ENCODE measurements around the gene TECPR2.

Gene TECPR2

GRCh38 chr14:102362545-102363181 lies at the start of gene TECPR2, which contains the start of gene CINP:
Gene TECPR2, plus strand, starts transcription at chr14:102362941. Its CDS starts 13,781 bp downstream, at chr14:102376722.
Gene CINP, minus strand, starts transcription at chr14:102362890. Its CDS starts 39 bp downstream, at chr14:102362851.
- H3K27ac ChIP-seq: peak within 1 kb of the TSS; percentile 98

DNA sequence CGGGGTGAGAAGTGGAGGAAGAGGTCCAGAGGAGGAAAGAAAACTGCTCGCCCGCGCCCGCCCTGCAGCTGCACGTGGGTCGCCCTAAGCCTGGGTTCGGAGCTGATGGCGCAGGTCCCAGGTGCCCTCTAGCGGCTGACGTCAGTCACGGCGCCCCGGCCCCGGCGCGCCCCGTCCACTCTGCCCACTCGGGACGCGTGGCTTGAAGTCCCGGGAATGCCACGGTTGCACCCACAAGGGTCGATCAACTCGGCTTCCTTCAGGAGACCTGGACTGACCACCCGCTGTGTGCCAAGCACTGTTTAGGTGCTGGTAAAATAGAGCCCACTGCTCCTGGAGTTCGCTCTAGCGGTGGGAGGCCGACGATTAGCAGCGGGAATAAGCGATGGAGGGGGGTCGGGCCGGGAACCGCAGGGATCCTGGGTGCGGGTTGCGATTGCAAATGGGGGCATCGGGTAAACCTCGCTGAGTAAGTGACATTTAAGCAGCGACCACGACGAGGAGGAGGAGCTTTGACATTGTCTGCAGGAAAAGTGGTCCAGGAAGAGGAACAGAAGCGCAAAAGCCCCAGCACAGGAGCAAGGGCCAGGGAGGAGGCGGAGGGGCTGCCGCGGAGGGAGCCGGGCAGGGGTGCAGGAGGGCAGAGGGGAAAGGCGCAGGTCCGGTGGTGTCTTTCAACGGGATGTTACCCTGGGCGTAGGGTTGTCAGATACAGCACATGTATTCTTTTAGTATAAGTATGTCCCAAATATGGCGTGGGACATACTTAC lies 48.3 kb upstream of the TECPR2 start:
- peak overlapping the region; percentile 69 to 76 for H3K4me3 ChIP-seq (ENCODE audit: low read depth in 1 of 2, low read length in 1 of 2)
- no peaks in the 10 kb centered on the region for H3K36me3 ChIP-seq
- H3K9me3 ChIP-seq: no peaks in the 10 kb centered on the region
- peak overlapping the region; percentile 24 for H3K27ac ChIP-seq
- peaks cover 43 to 45% of the 10 kb centered on the region in 2 experiments for H3K4me1 ChIP-seq (ENCODE audit: control insufficient read depth in 1 of 2, insufficient read depth in 1 of 2, low read depth in 1 of 2, low read length in 1 of 2)
- H3K27me3 ChIP-seq: no peaks in the 10 kb centered on the region
- TF ChIP-seq, protein P1, sequence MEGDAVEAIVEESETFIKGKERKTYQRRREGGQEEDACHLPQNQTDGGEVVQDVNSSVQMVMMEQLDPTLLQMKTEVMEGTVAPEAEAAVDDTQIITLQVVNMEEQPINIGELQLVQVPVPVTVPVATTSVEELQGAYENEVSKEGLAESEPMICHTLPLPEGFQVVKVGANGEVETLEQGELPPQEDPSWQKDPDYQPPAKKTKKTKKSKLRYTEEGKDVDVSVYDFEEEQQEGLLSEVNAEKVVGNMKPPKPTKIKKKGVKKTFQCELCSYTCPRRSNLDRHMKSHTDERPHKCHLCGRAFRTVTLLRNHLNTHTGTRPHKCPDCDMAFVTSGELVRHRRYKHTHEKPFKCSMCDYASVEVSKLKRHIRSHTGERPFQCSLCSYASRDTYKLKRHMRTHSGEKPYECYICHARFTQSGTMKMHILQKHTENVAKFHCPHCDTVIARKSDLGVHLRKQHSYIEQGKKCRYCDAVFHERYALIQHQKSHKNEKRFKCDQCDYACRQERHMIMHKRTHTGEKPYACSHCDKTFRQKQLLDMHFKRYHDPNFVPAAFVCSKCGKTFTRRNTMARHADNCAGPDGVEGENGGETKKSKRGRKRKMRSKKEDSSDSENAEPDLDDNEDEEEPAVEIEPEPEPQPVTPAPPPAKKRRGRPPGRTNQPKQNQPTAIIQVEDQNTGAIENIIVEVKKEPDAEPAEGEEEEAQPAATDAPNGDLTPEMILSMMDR (IDR thresholded peaks at IDR 0.05): peak; percentile 98

More at GRCh38 chr14:102362545-102363181, at the start of gene TECPR2, which contains the start of gene CINP:
- peaks cover 17% of the 10 kb centered on the region for H3K36me3 ChIP-seq
- no peaks in the 10 kb centered on the region for H3K9me3 ChIP-seq
- TF ChIP-seq, protein P1 (IDR thresholded peaks at IDR 0.05): peak; percentile 37
- peaks cover 44 to 50% of the 10 kb centered on the region in 2 experiments for H3K4me1 ChIP-seq (ENCODE audit: control insufficient read depth in 1 of 2, insufficient read depth in 1 of 2, low read depth in 1 of 2, low read length in 1 of 2)
- H3K27me3 ChIP-seq: no peaks in the 10 kb centered on the region
- H3K4me3 ChIP-seq (ENCODE audit: low read depth in 1 of 2, low read length in 1 of 2): peak within 1 kb of the TSS; percentile 78 to 90

DNA sequence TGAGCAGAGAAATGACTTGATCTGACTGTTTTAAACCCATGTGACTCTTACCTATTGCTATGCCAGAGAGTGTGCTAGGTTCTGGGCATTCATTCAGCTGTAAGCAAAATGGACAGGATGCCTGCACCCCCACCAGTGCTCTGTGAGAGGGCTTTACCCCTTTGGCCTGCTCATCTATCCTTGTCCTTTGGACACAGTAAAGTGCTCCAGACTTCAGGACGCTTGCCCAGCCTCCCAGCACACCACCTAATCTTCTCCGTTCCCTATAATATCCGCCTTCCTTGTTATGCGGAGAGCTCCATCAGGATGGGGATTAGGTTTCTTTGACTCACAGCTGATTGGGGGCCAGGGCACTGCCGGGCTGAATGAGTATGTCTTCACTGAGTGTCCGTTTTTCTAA lies 47.6 kb upstream of the TECPR2 start:
- Histone ChIP-seq H3K9me3 (no peaks in the 10 kb centered on the region), H3K27ac (no peak overlapping the region), H3K4me1 (ENCODE audit: control insufficient read depth in 1 of 2, insufficient read depth in 1 of 2, low read depth in 1 of 2, low read length in 1 of 2) (peaks cover 45 to 47% of the 10 kb centered on the region in 2 experiments), H3K27me3 (no peaks in the 10 kb centered on the region), H3K4me3 (ENCODE audit: low read depth in 1 of 2, low read length in 1 of 2) (no peak overlapping the region), H3K36me3 (no peaks in the 10 kb centered on the region)
- TF ChIP-seq, protein P1 (IDR thresholded peaks at IDR 0.05): no peak

DNA sequence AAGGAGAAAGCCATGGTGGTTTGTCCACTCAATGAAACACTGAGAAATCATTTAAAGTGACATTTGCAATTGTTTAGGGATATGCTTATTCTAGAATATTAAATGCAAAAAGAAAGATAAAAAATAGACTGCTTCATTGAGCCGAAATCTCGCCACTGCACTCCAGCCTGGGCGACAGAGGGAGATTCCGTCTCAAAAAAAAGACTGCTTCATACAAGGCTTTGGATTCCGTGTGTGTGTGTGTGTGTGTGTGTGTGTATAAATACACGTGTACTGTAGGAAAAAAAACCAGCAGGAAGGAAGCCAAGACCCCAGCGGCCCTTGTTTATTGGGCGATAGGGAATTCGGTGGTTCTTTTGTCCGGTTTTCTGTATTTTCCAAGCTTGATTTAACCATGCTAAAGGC lies 46.4 kb upstream of the TECPR2 start:
- Histone ChIP-seq H3K27ac (peak overlapping the region; percentile 91), H3K4me1 (ENCODE audit: control insufficient read depth in 1 of 2, insufficient read depth in 1 of 2, low read depth in 1 of 2, low read length in 1 of 2) (peaks cover 54 to 55% of the 10 kb centered on the region in 2 experiments), H3K27me3 (no peaks in the 10 kb centered on the region), H3K36me3 (no peaks in the 10 kb centered on the region), H3K4me3 (ENCODE audit: low read depth in 1 of 2, low read length in 1 of 2) (peak overlapping the region; percentile 68 to 79), H3K9me3 (no peaks in the 10 kb centered on the region)
- TF ChIP-seq, protein P1 (IDR thresholded peaks at IDR 0.05): no peak

GRCh38 chr14:102316743-102317563 lies 45.8 kb upstream of the TECPR2 start:
- H3K36me3 ChIP-seq: no peaks in the 10 kb centered on the region
- H3K9me3 ChIP-seq: no peaks in the 10 kb centered on the region
- peak overlapping the region; percentile 68 to 79 for H3K4me3 ChIP-seq (ENCODE audit: low read depth in 1 of 2, low read length in 1 of 2)
- no peaks in the 10 kb centered on the region for H3K27me3 ChIP-seq
- peak overlapping the region; percentile 91 for H3K27ac ChIP-seq
- H3K4me1 ChIP-seq (ENCODE audit: control insufficient read depth in 1 of 2, insufficient read depth in 1 of 2, low read depth in 1 of 2, low read length in 1 of 2): peaks cover 54 to 55% of the 10 kb centered on the region in 2 experiments
- TF ChIP-seq, protein P1 (IDR thresholded peaks at IDR 0.05): peak; percentile 96

Data from neutrophil (primary cell).